Suprapubic skin (tissue), 4 donors: Measurements from ENCODE around the gene WDFY4. TPM values are rescaled to one million over a fixed set of nuclear protein-coding genes. Genes with fewer than 3 reads are reported as not detected.

ENCODE experiments used
- DNase-seq, 2 donors: peaks; one replicate each; pipeline ENCODE4 v3.0.0-alpha.2; 2019; ENCODE audit warnings: low spot score in 2 of 2
- H3K27ac ChIP-seq: fragments of 200-600 bp; sonication (generic); one replicate; pipeline ENCODE4 v1.5.1; 2019
- H3K27me3 ChIP-seq: fragments of 200-600 bp; sonication (generic); one replicate; pipeline ENCODE4 v1.5.1; 2019
- H3K36me3 ChIP-seq: fragments of 200-600 bp; sonication (generic); one replicate; pipeline ENCODE4 v1.5.1; 2019
- H3K4me1 ChIP-seq: fragments of 200-600 bp; sonication (generic); one replicate; pipeline ENCODE4 v1.5.1; 2019
- H3K4me3 ChIP-seq: fragments of 200-600 bp; sonication (generic); one replicate; pipeline ENCODE4 v1.5.1; 2019; ENCODE audit warnings: mild to moderate bottlenecking
- H3K9me3 ChIP-seq: fragments of 200-600 bp; sonication (generic); one replicate; pipeline ENCODE4 v1.5.1; 2019
- EP300 ChIP-seq: sonication (generic); formaldehyde crosslinking; IDR thresholded peaks from one replicate; pipeline ENCODE4 v1.6.1; 2017; ENCODE audit warnings: antibody characterized with exemption
- POLR2A ChIP-seq, 2 donors: fragments of 450-650 bp; IDR thresholded peaks; one replicate each; pipeline ENCODE4 v1.6.1; 2017; ENCODE audit warnings: antibody characterized with exemption in 2 of 2, mild to moderate bottlenecking in 2 of 2, moderate library complexity in 2 of 2
- POLR2AphosphoS5 ChIP-seq, 3 donors: sonication (generic); formaldehyde crosslinking; IDR thresholded peaks; one replicate each; pipeline ENCODE4 v1.6.1; 2017; ENCODE audit warnings: antibody characterized with exemption in 3 of 3
- WGBS: methylation state at CpG from one replicate; pipeline ENCODE4 v1.1.5; 2018; 5-methylcytosine and 5-hydroxymethylcytosine counted together
- total RNA-seq, 4 donors: library from RNA; depleted of rRNA; stranded (reverse); fragments of >200 nt; gene quantifications; one replicate each; pipeline ENCODE4 v1.1.0, GENCODE V29; 2016
- TF ChIP-seq, protein P1 (sequence below), 2 donors: fragments of 200-600 bp in 1 of 2; fragments of 450-650 bp in 1 of 2; sonication (generic) in 1 of 2; IDR thresholded peaks; one replicate each; pipeline ENCODE4 v1.5.1; 2016 to 2019; ENCODE audit warnings: antibody characterized with exemption in 2 of 2, mild to moderate bottlenecking in 1 of 2, moderate library complexity in 1 of 2

Gene WDFY4
- total RNA-seq, 4 donors from 2014 or later = 0.57 to 2.9 (median 1.0) TPM

DNA sequence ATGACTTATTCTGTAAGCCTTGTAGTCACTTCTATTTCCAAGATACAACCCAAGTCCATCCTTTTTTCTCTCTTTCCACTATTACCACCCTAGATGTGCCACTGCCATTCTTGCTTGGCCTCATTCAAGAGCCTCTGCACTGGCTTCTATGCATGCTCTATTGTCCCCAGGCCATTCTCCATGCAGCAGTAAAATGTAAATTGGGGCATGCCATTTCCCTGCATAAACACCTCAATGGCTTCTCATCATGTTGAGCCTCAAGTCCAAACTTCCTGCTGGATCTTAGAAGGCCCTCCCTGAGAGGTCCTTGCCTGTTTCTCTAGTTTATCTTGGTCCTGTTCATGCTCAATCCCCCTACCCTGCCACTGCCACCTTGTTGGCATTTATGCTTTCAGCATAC, 23.2 kb upstream of the WDFY4 start:
- H3K36me3 ChIP-seq = no peaks in the 10 kb centered on the region
- no peak for TF ChIP-seq EP300
- TF ChIP-seq, protein P1, sequence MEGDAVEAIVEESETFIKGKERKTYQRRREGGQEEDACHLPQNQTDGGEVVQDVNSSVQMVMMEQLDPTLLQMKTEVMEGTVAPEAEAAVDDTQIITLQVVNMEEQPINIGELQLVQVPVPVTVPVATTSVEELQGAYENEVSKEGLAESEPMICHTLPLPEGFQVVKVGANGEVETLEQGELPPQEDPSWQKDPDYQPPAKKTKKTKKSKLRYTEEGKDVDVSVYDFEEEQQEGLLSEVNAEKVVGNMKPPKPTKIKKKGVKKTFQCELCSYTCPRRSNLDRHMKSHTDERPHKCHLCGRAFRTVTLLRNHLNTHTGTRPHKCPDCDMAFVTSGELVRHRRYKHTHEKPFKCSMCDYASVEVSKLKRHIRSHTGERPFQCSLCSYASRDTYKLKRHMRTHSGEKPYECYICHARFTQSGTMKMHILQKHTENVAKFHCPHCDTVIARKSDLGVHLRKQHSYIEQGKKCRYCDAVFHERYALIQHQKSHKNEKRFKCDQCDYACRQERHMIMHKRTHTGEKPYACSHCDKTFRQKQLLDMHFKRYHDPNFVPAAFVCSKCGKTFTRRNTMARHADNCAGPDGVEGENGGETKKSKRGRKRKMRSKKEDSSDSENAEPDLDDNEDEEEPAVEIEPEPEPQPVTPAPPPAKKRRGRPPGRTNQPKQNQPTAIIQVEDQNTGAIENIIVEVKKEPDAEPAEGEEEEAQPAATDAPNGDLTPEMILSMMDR (IDR thresholded peaks at IDR 0.05) = no peak
- TF ChIP-seq POLR2A (IDR thresholded peaks at IDR 0.05) = no peak
- no peak for TF ChIP-seq POLR2AphosphoS5 (IDR thresholded peaks at IDR 0.05)
- H3K9me3 ChIP-seq = no peaks in the 10 kb centered on the region
- H3K27ac ChIP-seq = no peak overlapping the region
- H3K4me1 ChIP-seq = peaks cover 5% of the 10 kb centered on the region
- peaks cover 9% of the 10 kb centered on the region for H3K27me3 ChIP-seq
- no peak for DNase-seq
- H3K4me3 ChIP-seq = no peak overlapping the region

DNA sequence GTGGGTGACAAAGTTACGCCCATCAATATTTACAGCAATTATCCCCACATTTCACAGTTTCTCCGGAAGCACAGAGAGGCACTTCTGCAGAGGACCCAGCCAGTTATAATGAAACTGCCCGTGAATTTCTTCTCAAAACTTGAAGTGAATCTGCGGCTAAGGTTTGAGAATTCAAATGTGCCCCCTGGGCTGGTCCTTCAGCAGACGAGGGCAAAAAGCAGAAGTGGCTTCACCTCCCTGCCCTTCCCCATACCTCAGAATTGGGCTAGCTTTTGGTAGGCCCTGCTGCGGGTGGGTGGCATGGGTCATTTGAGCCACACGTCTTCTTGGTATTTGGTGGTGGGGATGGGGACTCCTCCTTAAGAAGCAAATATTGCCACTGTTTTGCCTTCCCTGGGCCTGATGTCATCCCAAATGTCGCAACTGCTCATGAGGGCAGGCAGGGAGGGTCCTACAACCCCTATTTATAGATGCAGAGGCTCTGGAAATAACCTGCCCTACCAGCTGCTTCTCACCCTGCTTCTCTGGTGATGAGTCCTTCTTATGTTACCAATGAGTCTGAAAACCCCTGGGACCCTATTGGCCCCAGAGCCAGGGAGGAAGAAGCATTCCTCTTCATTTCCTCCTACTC, 16.6 kb upstream of the WDFY4 start:
- no peak overlapping the region for H3K4me3 ChIP-seq
- no peaks in the 10 kb centered on the region for H3K4me1 ChIP-seq
- H3K36me3 ChIP-seq = no peaks in the 10 kb centered on the region
- H3K9me3 ChIP-seq = peaks cover 6% of the 10 kb centered on the region
- no peak overlapping the region for H3K27ac ChIP-seq
- peaks cover 11% of the 10 kb centered on the region for H3K27me3 ChIP-seq
- TF ChIP-seq, protein P1 (IDR thresholded peaks at IDR 0.05) = no peak
- TF ChIP-seq POLR2A (IDR thresholded peaks at IDR 0.05) (no peak), EP300 (no peak), POLR2AphosphoS5 (IDR thresholded peaks at IDR 0.05) (no peak)
- WGBS = 90% methylated on average over 7 of the region's 8 CpGs
- DNase-seq = no peak

DNA sequence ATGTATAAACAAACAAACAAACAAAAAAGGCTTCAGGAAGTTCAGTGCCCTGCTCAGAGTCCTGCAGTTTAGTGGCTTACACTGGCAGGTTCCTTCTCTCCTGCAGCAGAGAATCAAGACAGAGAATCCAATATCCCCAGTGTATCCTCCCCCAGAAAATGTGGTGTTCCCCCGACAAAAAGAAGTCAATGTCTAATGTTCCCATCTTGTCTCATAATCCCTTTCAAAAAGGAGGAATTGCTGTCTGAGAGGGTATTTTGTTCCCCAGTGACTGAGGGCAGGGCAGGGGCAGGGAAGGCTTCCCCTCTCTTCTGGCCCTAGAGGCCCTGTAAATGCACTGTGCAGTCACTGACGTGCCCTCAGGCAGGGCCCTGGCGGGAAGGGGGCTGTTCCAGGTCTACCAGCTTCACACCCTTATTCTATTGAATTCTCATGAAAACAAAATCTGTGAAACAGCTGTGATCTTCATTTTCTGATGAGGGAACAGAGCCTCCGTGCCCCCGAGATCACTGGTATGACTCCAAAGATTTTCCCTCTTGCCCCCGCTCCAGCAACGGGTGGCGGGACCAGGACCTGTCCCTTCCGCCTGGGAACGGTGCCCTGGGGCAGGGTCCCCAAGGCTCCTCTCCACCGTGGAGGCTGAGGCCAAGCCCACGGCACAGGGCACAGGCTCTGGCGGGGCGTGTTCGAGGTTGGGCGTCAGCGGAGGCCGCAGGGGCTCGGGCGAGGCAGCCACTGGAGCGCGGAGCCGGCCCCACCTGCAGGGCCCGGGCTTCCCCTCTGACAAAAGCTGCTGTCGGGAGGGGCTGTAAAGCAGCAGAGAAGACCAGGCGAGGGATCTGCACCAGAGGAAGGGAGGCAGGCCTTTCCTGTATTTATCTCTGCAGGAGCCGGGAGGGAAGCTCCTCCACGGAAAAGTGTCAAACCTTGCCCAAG, 13.4 kb upstream of the WDFY4 start:
- H3K4me1 ChIP-seq = no peaks in the 10 kb centered on the region
- WGBS = 58% methylated on average over 6 of the region's 28 CpGs
- H3K4me3 ChIP-seq = no peak overlapping the region
- no peaks in the 10 kb centered on the region for H3K36me3 ChIP-seq
- H3K27me3 ChIP-seq = peaks cover 11% of the 10 kb centered on the region
- H3K27ac ChIP-seq = no peak overlapping the region
- no peak for DNase-seq
- TF ChIP-seq POLR2A (IDR thresholded peaks at IDR 0.05) (no peak), EP300 (no peak), POLR2AphosphoS5 (IDR thresholded peaks at IDR 0.05) (no peak)
- TF ChIP-seq, protein P1 (IDR thresholded peaks at IDR 0.05) = no peak
- H3K9me3 ChIP-seq = peaks cover 6% of the 10 kb centered on the region

DNA sequence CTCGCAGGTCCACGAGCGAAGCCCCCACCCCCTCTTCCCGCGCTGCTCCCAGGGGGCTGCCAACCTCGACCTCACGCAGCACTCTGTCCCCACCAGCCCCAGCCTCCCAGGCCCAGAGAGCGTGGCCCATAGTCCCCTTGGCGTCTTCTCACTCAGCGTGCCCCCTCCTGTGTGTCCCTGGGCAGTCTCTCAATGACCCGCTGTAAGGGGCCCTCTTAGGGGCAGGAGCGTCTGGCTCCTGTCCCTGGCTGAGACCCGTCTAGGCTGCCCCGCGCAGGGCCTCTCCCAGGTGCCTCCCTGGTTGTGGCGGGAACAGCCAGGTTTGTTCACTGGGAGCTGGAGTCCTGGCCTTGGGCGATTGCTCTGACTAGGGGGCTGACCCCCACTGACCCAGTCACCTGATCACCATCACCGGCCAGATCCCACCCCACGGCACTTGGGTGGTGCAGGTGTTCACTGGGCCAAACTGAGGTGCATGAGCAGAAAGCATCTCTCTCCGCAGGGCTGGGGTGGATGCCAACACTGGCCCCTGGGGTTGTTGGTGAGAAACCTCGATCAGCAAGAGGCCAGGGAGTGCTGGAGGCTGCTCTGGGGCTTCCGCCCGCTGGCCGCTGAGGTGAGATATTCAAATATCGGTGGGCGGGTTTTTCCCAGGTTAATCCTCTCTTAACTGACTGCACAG, 12.6 kb upstream of the WDFY4 start:
- H3K27ac ChIP-seq = no peak overlapping the region
- WGBS = 72% methylated on average over 10 of the region's 26 CpGs
- peaks cover 11% of the 10 kb centered on the region for H3K27me3 ChIP-seq
- peaks cover 6% of the 10 kb centered on the region for H3K9me3 ChIP-seq
- no peak for TF ChIP-seq POLR2A (IDR thresholded peaks at IDR 0.05)
- TF ChIP-seq, protein P1 (IDR thresholded peaks at IDR 0.05) = no peak
- no peak overlapping the region for H3K4me3 ChIP-seq
- no peaks in the 10 kb centered on the region for H3K36me3 ChIP-seq
- no peak for DNase-seq
- H3K4me1 ChIP-seq = no peaks in the 10 kb centered on the region
